Activated CD4-positive, alpha-beta T cell treated with anti-CD3 and anti-CD28 coated beads, Interleukin-2, amount 50 U/mL, for 24 hours (primary cell): ENCODE measurements around the gene UGT1A10.
"Not testable (repeated sequence)": the region's sequence is repeated elsewhere in the genome, so short reads cannot be mapped to it uniquely, and the experiment has no call there.

Experiments
- DNase-seq, 2 donors: peaks; one replicate each; pipeline ENCODE4 v3.0.0-alpha.2; 2020; ENCODE audit warnings: low read depth in 1 of 2, low spot score in 1 of 2

Gene UGT1A10

DNA sequence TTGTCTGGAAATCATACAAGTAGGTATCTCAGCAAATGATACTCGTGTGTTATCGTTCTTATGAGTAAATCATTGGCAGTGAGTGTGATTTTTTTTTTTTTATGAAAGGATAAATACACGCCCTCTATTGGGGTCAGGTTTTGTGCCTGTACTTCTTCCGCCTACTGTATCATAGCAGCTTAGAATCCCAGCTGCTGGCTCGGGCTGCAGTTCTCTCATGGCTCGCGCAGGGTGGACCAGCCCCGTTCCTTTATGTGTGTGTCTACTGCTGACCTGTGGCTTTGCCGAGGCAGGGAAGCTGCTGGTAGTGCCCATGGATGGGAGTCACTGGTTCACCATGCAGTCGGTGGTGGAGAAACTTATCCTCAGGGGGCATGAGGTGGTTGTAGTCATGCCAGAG lies at the start of gene UGT1A10:
Gene UGT1A10 (plus strand): TSS at position 143 of the 400 bp plus-strand sequence. CDS start 75 bp downstream, at position 218.
- not testable (repeated sequence) for DNase-seq

DNA sequence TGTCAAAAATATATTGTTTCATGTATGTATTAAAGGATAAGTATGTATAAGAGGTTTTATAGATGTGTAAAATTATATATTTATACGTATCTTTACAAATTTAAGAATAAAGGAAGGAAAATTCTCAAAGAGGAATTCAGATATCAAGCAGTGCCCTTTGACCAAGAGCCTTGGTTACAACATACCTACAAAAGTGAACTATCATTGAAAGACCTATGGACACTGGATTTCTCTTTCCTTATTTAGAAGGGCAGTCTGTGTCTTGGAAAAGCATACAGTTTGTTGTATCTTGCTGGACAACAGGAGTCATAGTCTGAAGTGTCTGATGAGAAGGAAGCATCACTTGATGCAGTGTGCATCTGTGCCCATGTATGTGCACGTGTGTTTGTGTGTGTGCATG lies 47.8 kb upstream of the UGT1A10 start:
- DNase-seq = no peak

DNA sequence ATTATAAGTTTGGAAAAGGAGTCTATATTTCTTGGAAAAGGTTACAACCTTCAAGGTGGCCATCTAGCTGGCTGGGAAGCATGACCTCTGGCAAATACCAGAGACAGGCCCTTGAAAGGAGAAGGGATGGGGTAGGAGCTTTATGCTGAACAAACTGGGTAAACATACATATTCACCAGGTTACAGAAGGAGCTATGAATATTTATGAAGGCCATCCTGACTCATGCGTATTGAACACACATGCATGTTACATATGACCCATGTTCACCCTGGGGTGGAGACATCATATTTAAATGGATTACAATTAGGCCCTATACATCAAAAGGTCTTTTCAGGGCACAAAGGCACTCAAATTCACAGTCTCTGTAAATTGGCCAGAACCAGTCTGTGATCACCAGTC lies 43.5 kb upstream of the UGT1A10 start:
- not testable (repeated sequence) for DNase-seq

DNA sequence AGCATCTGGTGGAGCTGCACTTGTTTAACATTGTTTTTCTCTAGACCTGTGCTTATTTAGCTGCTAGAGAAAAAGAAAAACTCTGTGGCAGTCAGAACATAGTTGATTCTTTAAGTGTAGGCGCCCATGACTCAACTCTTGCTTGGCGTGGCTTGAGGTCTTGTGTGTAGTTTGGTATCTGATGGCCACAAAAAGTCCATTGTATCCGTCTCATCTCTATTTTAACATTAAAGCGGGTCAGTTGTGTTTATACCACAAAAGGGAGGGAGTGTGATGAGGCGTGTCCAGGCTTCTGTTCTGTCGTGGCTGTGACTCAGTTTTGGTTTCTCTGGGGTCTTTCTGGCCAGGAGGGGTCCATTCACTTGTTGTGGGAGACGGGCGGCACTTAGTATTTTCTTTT lies 43.0 kb upstream of the UGT1A10 start:
- no peak for DNase-seq

DNA sequence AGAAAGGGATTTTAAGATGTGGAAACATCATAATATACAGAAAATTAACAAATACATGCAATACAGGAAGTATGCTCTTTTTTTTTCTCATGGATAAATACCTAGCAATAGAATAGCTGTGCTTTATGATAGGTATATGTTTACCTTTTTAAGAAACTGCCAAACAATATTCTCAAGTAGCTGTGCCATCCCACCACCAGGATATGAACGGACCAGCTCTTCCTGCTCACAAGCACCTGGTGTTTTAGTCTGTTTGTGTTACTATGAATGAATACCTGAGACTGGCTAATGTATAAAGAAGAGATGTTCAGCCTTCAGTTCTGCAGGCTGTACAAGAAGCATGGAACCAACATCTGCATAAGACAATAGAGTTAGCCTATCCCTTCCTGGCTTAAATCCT lies 38.7 kb upstream of the UGT1A10 start:
- no peak for DNase-seq

DNA sequence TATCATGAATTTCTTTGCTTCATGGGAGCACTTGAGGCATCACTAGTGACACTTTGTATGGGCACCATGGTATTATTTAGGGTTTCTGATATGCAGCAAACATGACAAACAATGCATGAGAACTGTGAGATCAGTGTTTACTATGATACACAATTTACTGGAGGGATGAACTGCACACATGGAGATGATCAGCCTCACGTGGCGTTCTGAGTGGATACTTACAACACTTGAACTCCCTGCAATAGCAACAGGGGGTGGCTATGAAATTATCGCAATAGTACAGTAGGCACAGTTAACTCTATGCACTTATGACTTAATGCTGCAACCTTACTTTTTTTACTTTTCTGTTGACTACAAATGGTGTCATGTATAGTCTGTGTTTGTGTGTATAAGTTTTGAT lies 37.3 kb upstream of the UGT1A10 start:
- no peak for DNase-seq

DNA sequence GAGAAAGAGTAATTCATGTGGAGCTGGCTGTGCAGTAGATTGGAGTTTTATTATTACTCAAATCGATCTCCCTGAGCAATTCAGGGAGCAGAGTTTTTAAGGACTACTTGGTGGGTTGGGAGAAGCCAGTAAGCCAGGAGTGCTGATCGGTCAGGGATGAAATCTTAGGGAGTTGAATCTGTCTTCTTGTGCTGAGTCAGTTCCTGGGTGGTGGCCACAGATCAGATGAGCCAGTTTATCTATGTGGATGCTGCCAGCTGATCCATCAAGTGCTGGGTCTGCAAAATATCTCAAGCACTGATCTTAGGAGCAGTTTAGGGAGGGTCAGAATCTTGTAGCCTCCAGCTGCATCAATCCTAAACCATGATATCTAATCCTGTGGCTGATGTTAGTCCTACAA lies 35.9 kb upstream of the UGT1A10 start:
- DNase-seq = no peak

DNA sequence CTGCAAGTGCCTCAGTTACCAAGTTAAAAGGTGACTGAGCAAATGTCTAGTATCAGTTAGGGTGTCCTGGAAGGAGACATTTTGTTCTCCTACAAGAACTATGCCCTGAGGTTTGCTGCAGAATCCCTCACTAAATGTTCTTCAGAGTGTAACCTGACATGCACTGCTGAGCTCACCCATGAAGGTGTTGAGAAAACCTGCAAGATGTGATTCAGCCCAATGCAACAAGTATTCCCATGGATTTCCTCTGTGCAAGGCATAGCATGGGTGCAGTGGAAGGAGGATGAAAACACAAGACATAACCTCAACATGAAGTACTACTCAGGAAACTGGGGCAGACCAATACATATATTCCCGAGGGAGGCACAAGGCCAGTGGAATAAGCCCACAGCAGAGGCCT lies 34.2 kb upstream of the UGT1A10 start:
- no peak for DNase-seq

DNA sequence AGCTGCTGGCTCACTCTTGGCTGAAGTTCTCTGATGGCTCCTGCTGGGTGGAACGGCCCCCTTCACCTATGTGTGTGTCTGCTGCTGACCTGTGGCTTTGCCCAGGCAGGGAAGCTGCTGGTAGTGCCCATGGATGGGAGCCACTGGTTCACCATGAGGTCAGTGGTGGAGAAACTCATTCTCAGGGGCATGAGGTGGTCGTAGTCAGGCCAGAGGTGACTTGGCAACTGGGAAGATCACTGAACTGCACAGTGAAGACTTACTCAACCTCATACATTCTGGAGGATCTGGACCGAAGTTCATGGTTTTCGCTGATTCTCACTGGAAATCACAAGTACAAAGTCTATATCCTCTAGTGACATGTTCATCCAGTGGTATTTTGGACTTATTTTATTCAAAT lies 32.7 kb upstream of the UGT1A10 start:
- DNase-seq = no peak

DNA sequence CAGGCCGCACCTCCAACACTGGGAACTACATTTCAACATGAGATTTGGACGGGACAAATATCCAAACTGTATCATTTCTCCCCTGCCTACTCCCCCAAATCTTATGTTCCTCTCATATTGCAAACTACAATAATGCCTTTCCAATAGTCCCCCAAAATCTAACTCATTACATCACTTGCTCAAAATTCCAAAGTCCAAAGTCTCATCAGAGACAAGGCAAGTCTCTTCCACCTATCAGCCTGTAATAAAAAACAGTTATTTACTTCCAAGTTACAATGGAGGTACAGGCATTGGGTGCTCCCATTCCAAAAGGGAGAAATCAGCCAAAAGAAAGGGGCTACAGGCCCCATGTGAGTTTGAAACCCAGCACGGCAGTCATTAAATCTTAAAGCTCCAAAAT lies 31.4 kb upstream of the UGT1A10 start:
- DNase-seq = no peak

DNA sequence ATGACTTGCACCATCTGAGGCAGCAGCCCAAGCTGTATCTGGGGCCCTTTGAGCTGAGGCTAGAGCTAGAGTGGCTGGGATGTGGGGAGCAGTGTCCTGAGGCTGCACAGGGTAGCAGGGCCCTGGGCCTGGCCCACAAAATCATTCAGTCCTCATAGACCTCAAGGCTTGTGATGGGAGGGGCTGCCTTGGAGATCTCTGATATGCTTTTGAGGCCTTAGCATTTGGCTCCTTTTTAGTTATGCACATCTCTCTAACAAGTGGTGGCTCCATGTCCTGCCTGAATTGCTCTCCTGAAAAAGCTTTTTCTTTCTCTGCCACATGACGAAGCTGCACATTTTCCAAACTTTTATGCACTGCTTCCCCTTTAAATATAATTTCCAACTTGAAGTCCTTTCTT lies 30.6 kb upstream of the UGT1A10 start:
- no peak for DNase-seq

DNA sequence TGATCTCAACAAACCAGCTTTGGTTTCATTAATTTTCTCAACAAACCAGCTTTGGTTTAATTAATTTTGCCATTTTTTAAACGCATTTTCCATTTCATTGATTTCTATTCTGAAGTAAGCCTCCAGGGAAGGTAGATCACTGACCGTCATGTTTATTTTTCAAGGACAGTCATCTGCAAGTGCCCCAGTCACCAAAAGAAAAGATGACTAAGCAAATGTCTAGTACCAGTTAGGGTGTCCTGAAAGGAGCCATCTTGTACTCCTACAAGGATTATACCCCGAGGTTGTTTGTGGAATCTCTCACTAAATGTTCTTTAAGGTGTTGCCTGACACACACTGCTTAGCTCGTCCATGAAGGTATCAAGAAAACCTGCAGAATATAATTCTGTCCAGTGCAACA lies 25.0 kb upstream of the UGT1A10 start:
- no peak for DNase-seq

DNA sequence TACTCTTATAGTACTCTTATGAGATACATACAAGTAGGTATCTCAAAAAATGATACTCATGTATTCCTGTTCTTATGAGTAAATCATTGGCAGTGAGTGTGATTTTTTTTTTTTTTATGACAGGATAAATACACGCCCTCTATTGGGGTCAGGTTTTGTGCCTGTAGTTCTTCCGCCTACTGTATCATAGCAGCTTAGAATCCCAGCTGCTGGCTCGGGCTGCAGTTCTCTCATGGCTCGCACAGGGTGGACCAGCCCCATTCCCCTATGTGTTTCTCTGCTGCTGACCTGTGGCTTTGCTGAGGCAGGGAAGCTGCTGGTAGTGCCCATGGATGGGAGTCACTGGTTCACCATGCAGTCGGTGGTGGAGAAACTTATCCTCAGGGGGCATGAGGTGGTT lies 18.8 kb upstream of the UGT1A10 start, which contains the start of gene UGT1A8:
Gene UGT1A8 (plus strand): TSS at position 158 of the 400 bp plus-strand sequence. CDS start 75 bp downstream, at position 233.
- DNase-seq = not testable (repeated sequence)

DNA sequence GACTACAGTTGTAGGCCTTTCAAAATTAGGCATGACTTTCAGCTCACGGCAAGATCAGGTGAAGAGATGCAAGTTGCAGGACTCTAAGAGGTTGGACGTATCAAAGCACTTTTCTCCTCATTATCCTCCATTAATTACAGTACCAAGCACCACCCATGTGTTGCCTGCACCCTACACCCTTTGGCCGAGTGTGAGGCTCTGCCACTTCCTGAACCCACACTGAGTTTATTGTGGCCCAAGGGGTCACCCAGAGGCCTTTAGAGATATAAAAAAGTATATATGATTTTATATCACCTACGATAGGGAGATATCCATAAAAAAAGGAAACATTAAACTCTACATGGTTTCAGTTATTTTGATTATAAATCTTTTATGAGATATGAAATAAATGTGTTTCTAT lies 16.0 kb upstream of the UGT1A10 start:
- DNase-seq = no peak

DNA sequence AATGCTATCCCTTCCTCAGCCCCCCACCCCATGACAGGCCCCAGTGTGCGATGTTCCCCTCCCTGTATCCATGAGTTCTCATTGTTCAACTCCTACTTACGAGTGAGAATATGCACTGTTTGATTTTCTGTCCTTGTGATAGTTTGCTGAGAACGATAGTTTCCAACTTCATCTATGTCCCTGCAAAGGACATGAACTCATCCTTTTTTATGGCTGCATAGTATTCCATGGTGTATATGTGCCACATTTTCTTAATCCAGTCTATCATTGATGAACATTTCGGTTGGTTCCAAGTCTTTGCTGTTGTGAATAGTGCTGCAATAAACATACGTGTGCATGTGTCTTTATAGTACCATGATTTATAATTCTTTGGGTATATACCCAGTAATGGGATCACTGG lies 14.4 kb upstream of the UGT1A10 start:
- DNase-seq = not testable (repeated sequence)

DNA sequence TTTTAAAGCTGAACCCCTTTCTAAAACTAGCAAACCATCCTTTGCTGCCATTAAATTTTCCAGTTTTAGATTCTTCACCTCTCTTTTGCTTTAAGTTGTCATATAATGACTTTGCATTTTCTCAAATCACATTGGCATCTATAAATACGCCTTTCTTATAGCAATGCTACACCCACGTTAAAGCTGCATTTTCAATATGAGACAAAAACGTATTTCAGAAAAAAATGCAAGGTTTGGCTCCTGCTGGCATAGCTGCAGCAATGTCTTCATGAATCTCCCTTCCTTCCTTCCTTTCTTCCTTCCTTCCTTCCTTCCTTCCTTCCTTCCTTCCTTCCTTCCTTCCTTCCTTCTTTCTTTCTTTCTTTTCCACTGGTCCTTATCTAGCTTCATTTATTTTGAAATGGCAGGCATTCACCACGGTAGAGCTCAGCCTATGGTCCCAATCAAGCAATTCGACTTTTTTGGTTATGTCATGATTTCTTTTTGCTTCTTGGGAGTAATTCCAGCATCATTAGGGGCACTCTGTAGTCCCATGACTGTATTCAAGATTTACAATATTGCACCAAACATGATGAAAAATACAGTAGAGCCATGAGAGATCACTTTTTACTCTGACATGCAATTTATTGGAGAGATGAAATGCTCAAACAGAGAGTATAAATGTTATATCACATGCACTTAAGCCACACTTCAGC lies 8.8 kb upstream of the UGT1A10 start:
- no peak for DNase-seq

DNA sequence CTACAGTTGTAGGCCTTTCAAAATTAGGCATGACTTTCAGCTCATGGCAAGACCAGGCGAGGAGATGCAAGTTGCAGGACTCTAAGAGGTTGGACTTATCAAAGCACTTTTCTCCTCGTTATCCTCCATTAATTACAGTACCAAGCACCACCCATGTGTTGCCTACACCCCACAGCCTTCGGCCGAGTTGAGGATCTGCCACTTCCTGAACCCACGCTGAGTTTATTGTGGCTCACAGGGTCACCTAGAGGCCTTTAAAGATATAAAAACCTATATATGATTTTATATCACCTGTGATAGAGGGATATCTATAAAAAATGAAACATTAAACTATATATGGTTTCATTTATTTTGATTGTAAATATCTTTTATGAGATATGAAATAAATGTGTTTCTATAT lies 2.6 kb downstream of the UGT1A10 start:
- DNase-seq = no peak

DNA sequence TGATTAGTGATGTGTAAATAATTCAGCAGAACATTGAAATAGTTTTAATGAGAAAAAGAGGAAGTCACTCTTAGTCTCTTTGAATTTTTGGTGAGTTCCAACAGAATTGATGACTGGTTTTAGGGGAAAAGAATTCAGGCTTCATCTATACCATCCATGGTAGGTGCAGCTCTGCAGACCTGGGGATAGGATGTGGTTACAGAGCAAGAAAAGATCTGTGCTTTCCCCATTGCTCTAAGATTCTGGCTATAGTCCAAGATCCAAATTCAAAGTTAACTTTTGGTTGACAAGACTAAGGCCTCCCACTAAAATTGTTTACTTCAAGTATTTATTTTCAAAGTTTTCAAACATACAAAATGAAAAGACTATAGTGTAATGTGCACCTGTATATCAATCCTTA lies 3.6 kb downstream of the UGT1A10 start:
- no peak for DNase-seq

DNA sequence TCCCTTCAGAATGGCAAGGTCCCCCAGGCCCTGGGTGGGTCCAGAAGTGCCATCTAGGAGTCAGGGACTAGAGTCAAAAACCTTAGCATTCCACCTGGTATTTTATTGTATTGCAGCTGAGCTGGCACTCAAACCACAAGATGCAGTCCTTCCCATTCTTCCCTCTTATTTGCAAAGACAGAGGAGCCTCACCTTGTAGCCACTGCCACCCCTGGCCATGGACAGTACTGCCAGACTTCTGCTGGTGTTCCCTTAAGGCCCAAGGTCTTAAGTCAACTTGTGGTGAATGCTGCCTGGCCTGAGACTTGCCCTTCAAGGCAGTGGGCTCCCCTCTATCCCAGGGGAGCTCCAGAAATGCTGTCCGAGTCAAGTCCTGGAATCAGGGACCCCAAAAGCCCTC lies 6.9 kb downstream of the UGT1A10 start:
- DNase-seq = no peak

DNA sequence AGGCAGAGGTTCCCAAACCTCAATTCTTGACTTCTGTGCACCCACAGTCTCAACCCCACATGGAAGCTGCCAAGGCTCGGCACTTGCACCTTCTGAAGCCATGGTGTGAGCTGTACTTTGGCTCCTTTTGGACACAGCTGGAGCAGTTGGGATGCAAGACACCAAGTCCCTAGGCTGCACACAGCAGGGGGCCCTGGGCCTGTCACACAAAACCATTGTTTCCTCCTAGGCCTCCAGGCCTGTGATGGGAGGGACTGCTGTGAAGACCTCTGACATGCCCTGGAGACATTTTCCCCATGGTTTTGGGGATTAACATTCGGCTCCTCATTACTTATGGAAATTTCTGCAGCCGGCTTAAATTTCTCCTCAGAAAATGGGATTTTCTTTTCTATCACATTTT lies 9.8 kb downstream of the UGT1A10 start:
- not testable (repeated sequence) for DNase-seq

DNA sequence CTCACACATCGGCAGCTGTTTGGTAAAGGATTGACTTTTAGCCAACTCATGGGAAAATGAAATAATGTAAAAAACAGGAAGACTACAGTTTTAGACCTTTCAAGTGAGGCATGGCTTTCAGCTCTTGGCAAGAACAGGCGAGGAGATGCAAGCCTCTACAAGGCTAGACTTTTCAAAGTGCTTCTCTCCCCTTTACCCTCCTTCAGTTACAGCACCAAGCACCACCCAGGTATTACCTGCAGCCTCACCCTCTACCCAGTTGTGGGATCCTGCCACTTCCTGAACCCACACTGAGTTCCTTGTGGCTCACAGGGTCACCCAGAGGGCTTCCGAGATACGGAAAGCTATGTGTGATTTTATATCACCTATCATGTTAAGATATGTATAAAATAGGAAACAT lies 14.7 kb downstream of the UGT1A10 start:
- DNase-seq = no peak

DNA sequence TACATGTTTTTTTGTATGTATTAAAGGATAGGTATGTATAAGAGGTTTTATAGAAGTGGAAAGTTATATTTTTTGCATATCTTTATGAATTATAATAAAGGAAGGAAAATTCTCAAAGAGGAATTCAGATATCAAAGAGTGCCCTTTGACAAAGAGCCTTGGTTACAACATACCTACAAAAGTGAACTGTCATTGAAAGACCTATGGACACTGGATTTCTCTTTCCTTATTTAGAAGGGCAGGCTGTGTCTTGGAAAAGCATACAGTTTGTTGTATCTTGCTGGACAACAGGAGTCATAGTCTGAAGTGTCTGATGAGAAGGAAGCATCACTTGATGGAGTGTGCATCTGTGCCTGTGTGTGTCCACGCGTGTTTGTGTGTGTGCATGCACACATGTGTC lies 15.2 kb downstream of the UGT1A10 start:
- no peak for DNase-seq

DNA sequence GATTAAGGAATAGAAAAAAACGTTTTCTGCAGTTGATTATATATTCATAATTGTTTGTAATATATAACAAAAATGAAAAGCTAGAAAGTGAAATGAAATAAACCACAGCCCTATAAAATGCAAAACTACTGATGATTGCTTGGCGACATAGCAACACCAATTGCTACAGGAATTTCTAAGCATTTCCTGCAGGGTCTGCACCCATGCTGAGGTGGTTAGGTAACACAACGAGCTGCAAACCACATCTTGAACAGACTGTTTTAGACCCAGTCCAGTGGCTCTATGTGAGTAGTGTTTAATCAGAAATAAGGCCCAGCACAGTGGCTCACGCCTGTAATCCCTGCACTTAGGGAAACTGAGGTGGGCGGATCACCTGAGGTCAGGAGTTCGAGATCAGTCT lies 18.3 kb downstream of the UGT1A10 start:
- no peak for DNase-seq
